Activated CD8-positive, alpha-beta memory T cell treated with anti-CD3 and anti-CD28 coated beads, Interleukin-2, amount 10 ng/mL, durations not matched to agents 7 days and 5 days (primary cell): ENCODE results near the gene C20orf204. TPM values are rescaled to one million over a fixed set of nuclear protein-coding genes. Genes with fewer than 3 reads are reported as not detected.

Experiments used
- ATAC-seq: fragments of 150-1000 bp; cut with Tn5 transposase; one replicate; pipeline ENCODE4 v1.10.0; 2021; ENCODE audit warnings: moderate library complexity
- CTCF ChIA-PET: fragments of 350-600 bp; sonication (Branson Sonifier 250); formaldehyde crosslinking; loops from one replicate; lab custom pipeline; 2021; ENCODE audit warnings: antibody characterized with exemption; lab: Charles Lee
- DNase-seq: peaks from one replicate; pipeline ENCODE4 v3.0.0-alpha.2; 2020
- H3K27ac Mint-ChIP-seq: one replicate; pipeline ENCODE4 v1.8.0; 2021; ENCODE audit warnings: mild to moderate bottlenecking, mixed read lengths
- H3K27me3 Mint-ChIP-seq: one replicate; pipeline ENCODE4 v1.8.0; 2021; ENCODE audit warnings: mixed read lengths
- H3K36me3 Mint-ChIP-seq: one replicate; pipeline ENCODE4 v1.8.0; 2021; ENCODE audit warnings: mild to moderate bottlenecking, mixed read lengths
- H3K4me1 Mint-ChIP-seq: one replicate; pipeline ENCODE4 v1.8.0; 2021; ENCODE audit warnings: mixed read lengths
- H3K4me3 Mint-ChIP-seq: one replicate; pipeline ENCODE4 v1.8.0; 2021; ENCODE audit warnings: mild to moderate bottlenecking, moderate library complexity, mixed read lengths
- H3K9me3 Mint-ChIP-seq: one replicate; pipeline ENCODE4 v1.8.0; 2022; ENCODE audit warnings: low read depth, mixed read lengths
- total RNA-seq, 2 experiments: library from RNA; stranded (reverse); gene quantifications; one replicate each; pipeline ENCODE4 v1.2.3, GENCODE V29; 2021

The C20orf204 gene
- total RNA-seq, 2 experiments from 2014 or later, result 17.5 to 19.0 TPM

GRCh38 chr20:64040231-64041039 is 4.5 kb downstream of the C20orf204 start:
- Mint-ChIP-seq H3K36me3 (no peaks in the 10 kb centered on the region), H3K27ac (peak overlapping the region; percentile 29), H3K9me3 (no peaks in the 10 kb centered on the region), H3K27me3 (peaks cover 2% of the 10 kb centered on the region), H3K4me1 (peaks cover 54% of the 10 kb centered on the region), H3K4me3 (no peak overlapping the region)
- ATAC-seq, result no peak
- CTCF ChIA-PET, result interaction anchor here (0.9 to 9.8 kb wide), 15 partner anchors 11 to 215 kb away, joined by 3 to 190 read pairs (median 24); partner anchors contain the start of genes LKAAEAR1, OPRL1, PCMTD2 and PRPF6
- no peak for DNase-seq

GRCh38 chr20:64041040-64041780 is 5.2 kb downstream of the C20orf204 start:
- CTCF ChIA-PET, result interaction anchor here (1.0 to 9.8 kb wide), 10 partner anchors 11 to 213 kb away, joined by 3 to 190 read pairs (median 32); partner anchors contain the start of genes LKAAEAR1, OPRL1, PRPF6 and RGS19
- Mint-ChIP-seq H3K27me3 (peaks cover 8% of the 10 kb centered on the region), H3K36me3 (no peaks in the 10 kb centered on the region), H3K9me3 (no peaks in the 10 kb centered on the region), H3K4me1 (peaks cover 47% of the 10 kb centered on the region), H3K27ac (peak overlapping the region; percentile 29), H3K4me3 (peak overlapping the region; percentile 52)
- DNase-seq (no peak), ATAC-seq (no peak)

- H3K27ac Mint-ChIP-seq, result no peak overlapping the region
- H3K27me3 Mint-ChIP-seq, result peaks cover 12% of the 10 kb centered on the region
- peak overlapping the region; percentile 52 for H3K4me3 Mint-ChIP-seq
- H3K36me3 Mint-ChIP-seq, result no peaks in the 10 kb centered on the region
- no peaks in the 10 kb centered on the region for H3K9me3 Mint-ChIP-seq
- DNase-seq (no peak), ATAC-seq (no peak)
- CTCF ChIA-PET, result interaction anchor here (1.1 to 9.8 kb wide), 5 partner anchors 18 to 84 kb away, joined by 3 to 190 read pairs (median 35); partner anchors contain the start of genes OPRL1, PRPF6, RGS19 and SAMD10
- peaks cover 42% of the 10 kb centered on the region for H3K4me1 Mint-ChIP-seq
Observed at GRCh38 chr20:64041781-64042053, 5.7 kb downstream of the C20orf204 start.

GRCh38 chr20:64042054-64042781 is 6.2 kb downstream of the C20orf204 start:
- no peaks in the 10 kb centered on the region for H3K9me3 Mint-ChIP-seq

GRCh38 chr20:64043768-64044167 is 7.8 kb downstream of the C20orf204 start:
- DNase-seq (no peak), ATAC-seq (no peak)
- H3K4me1 Mint-ChIP-seq, result peaks cover 32% of the 10 kb centered on the region
- H3K27ac Mint-ChIP-seq, result no peak overlapping the region
- peaks cover 25% of the 10 kb centered on the region for H3K27me3 Mint-ChIP-seq
- H3K9me3 Mint-ChIP-seq, result no peaks in the 10 kb centered on the region
- H3K36me3 Mint-ChIP-seq, result no peaks in the 10 kb centered on the region
- CTCF ChIA-PET, result interaction anchor here (9.8 kb wide), 1 partner anchor 16 kb away, joined by 133 read pairs; the partner anchor contains the start of gene TCEA2
- no peak overlapping the region for H3K4me3 Mint-ChIP-seq

More at GRCh38 chr20:64042054-64042781, 6.2 kb downstream of the C20orf204 start:
- DNase-seq, result no peak
- no peak for ATAC-seq
- Mint-ChIP-seq H3K27ac (peak overlapping the region; percentile 56), H3K4me1 (peaks cover 37% of the 10 kb centered on the region), H3K27me3 (peaks cover 17% of the 10 kb centered on the region), H3K4me3 (peak overlapping the region; percentile 52), H3K36me3 (no peaks in the 10 kb centered on the region)
- CTCF ChIA-PET, result interaction anchor here (1.1 to 9.8 kb wide), 3 partner anchors 17 to 61 kb away, joined by 3 to 190 read pairs (median 133); partner anchors contain the start of genes PRPF6, SAMD10 and TCEA2

GRCh38 chr20:64044484-64045247 is 8.7 kb downstream of the C20orf204 start:
- no peak for DNase-seq
- CTCF ChIA-PET, result interaction anchor here (1.0 to 9.8 kb wide), 3 partner anchors 15 to 71 kb away, joined by 3 to 133 read pairs (median 4); partner anchors contain the start of gene TCEA2
- H3K27me3 Mint-ChIP-seq, result peaks cover 27% of the 10 kb centered on the region
- H3K27ac Mint-ChIP-seq, result no peak overlapping the region
- H3K4me3 Mint-ChIP-seq, result no peak overlapping the region
- no peak for ATAC-seq
- H3K4me1 Mint-ChIP-seq, result peaks cover 27% of the 10 kb centered on the region
- H3K9me3 Mint-ChIP-seq, result no peaks in the 10 kb centered on the region
- no peaks in the 10 kb centered on the region for H3K36me3 Mint-ChIP-seq

- Mint-ChIP-seq H3K27me3 (peaks cover 32% of the 10 kb centered on the region), H3K27ac (no peak overlapping the region), H3K9me3 (no peaks in the 10 kb centered on the region), H3K36me3 (no peaks in the 10 kb centered on the region), H3K4me3 (no peak overlapping the region), H3K4me1 (peaks cover 19% of the 10 kb centered on the region)
- CTCF ChIA-PET, result interaction anchor here (1.0 to 9.8 kb wide), 2 partner anchors 14 to 21 kb away, joined by 3 to 133 read pairs; partner anchors contain the start of gene TCEA2
- ATAC-seq (no peak), DNase-seq (no peak)
Observed at GRCh38 chr20:64045346-64046011, 9.5 kb downstream of the C20orf204 start.

- no peak for ATAC-seq
- CTCF ChIA-PET, result interaction anchor here (1.7 kb wide), 1 partner anchor 9 kb away, joined by 9 read pairs; no protein-coding TSS in a partner anchor
- H3K36me3 Mint-ChIP-seq, result no peaks in the 10 kb centered on the region
- no peak for DNase-seq
- peaks cover 44% of the 10 kb centered on the region for H3K27me3 Mint-ChIP-seq
- H3K4me1 Mint-ChIP-seq, result peaks cover 5% of the 10 kb centered on the region
- H3K9me3 Mint-ChIP-seq, result no peaks in the 10 kb centered on the region
- no peak overlapping the region for H3K4me3 Mint-ChIP-seq
- no peak overlapping the region for H3K27ac Mint-ChIP-seq
Observed at GRCh38 chr20:64047046-64047389, 11.0 kb downstream of the C20orf204 start.

- Mint-ChIP-seq H3K36me3 (no peaks in the 10 kb centered on the region), H3K9me3 (no peaks in the 10 kb centered on the region), H3K27ac (no peak overlapping the region), H3K4me3 (no peak overlapping the region), H3K4me1 (peaks cover 3% of the 10 kb centered on the region), H3K27me3 (peaks cover 44% of the 10 kb centered on the region)
- no peak for ATAC-seq
- CTCF ChIA-PET, result interaction anchor here (1.0 to 7.4 kb wide), 4 partner anchors 9 to 68 kb away, joined by 3 to 78 read pairs (median 8); partner anchors contain the start of genes C20orf204, PRPF6 and SAMD10
- DNase-seq, result no peak
Observed at GRCh38 chr20:64047968-64048401, 12.0 kb downstream of the C20orf204 start.

- Mint-ChIP-seq H3K27ac (no peak overlapping the region), H3K4me3 (no peak overlapping the region), H3K27me3 (peaks cover 44% of the 10 kb centered on the region), H3K36me3 (no peaks in the 10 kb centered on the region), H3K9me3 (no peaks in the 10 kb centered on the region), H3K4me1 (peaks cover 3% of the 10 kb centered on the region)
- CTCF ChIA-PET, result interaction anchor here (1.0 to 7.4 kb wide), 3 partner anchors 9 to 68 kb away, joined by 3 to 78 read pairs (median 7); partner anchors contain the start of genes C20orf204, PRPF6 and SAMD10
- no peak for DNase-seq
- no peak for ATAC-seq
Observed at GRCh38 chr20:64048402-64049044, 12.5 kb downstream of the C20orf204 start.
